ENCODE results near the gene ELOVL6.

ELOVL6 gene

GRCh38 chr4:110033355-110034025 is 164.9 kb downstream of the ELOVL6 start:
- H3K4me1 ChIP-seq (ENCODE audit: control insufficient read depth, low read depth, low read length): no peaks in the 10 kb centered on the region
- no peak for DNase-seq
- no peak overlapping the region for H3K9ac ChIP-seq (ENCODE audit: low read length)
- H3K18ac ChIP-seq (ENCODE audit: low read length): no peak overlapping the region
- no peak overlapping the region for H2BK120ac ChIP-seq (ENCODE audit: low read depth, low read length)
- no peak overlapping the region for H3K4me3 ChIP-seq (ENCODE audit: low read length)
- H3K36me3 ChIP-seq (ENCODE audit: control insufficient read depth, insufficient read depth, low read length): no peaks in the 10 kb centered on the region
- no peak overlapping the region for H3K23ac ChIP-seq (ENCODE audit: low read length)
- H3K27ac ChIP-seq (ENCODE audit: low read depth, low read length): no peak overlapping the region
- H3K4ac ChIP-seq (ENCODE audit: low read depth, low read length): no peak overlapping the region
- no peaks in the 10 kb centered on the region for H3K79me2 ChIP-seq (ENCODE audit: control insufficient read depth, insufficient read depth, low read length)
- H3K4me2 ChIP-seq (ENCODE audit: low read length): no peak overlapping the region
- WGBS (ENCODE audit: extremely low coverage, insufficient coverage, low lambda C conversion rate): no CpG with 5 or more reads among the region's 8 CpGs
- no peaks in the 10 kb centered on the region for H3K27me3 ChIP-seq (ENCODE audit: insufficient read depth, low read length, poor library complexity)
- H3K79me1 ChIP-seq (ENCODE audit: low read length): no peaks in the 10 kb centered on the region
- H2AK5ac ChIP-seq (ENCODE audit: low read length): no peak overlapping the region
- H2BK15ac ChIP-seq (replicated peaks; ENCODE audit: low read depth): no peak overlapping the region
- no peak overlapping the region for H3K56ac ChIP-seq (ENCODE audit: low read length)
- H4K5ac ChIP-seq (ENCODE audit: low read length): no peak overlapping the region
- no peak overlapping the region for H2BK5ac ChIP-seq (ENCODE audit: low read length)
- H4K8ac ChIP-seq (ENCODE audit: low read depth, low read length): no peak overlapping the region

- H2BK120ac ChIP-seq (ENCODE audit: low read depth, low read length): no peak overlapping the region
- H3K36me3 ChIP-seq (ENCODE audit: control insufficient read depth, insufficient read depth, low read length): no peaks in the 10 kb centered on the region
- no peak overlapping the region for H3K4me2 ChIP-seq (ENCODE audit: low read length)
- H3K79me1 ChIP-seq (ENCODE audit: low read length): no peaks in the 10 kb centered on the region
- no peak overlapping the region for H3K23ac ChIP-seq (ENCODE audit: low read length)
- H2BK5ac ChIP-seq (ENCODE audit: low read length): no peak overlapping the region
- no peak overlapping the region for H2AK5ac ChIP-seq (ENCODE audit: low read length)
- no peak overlapping the region for H3K56ac ChIP-seq (ENCODE audit: low read length)
- H3K18ac ChIP-seq (ENCODE audit: low read length): no peak overlapping the region
- H4K5ac ChIP-seq (ENCODE audit: low read length): no peak overlapping the region
- H4K8ac ChIP-seq (ENCODE audit: low read depth, low read length): no peak overlapping the region
- H3K79me2 ChIP-seq (ENCODE audit: control insufficient read depth, insufficient read depth, low read length): no peaks in the 10 kb centered on the region
- H3K4ac ChIP-seq (ENCODE audit: low read depth, low read length): no peak overlapping the region
- H3K27me3 ChIP-seq (ENCODE audit: insufficient read depth, low read length, poor library complexity): no peaks in the 10 kb centered on the region
- WGBS (ENCODE audit: extremely low coverage, insufficient coverage, low lambda C conversion rate): no CpG with 5 or more reads among the region's 7 CpGs
- H2BK15ac ChIP-seq (replicated peaks; ENCODE audit: low read depth): no peak overlapping the region
- H3K27ac ChIP-seq (ENCODE audit: low read depth, low read length): no peak overlapping the region
- H3K4me1 ChIP-seq (ENCODE audit: control insufficient read depth, low read depth, low read length): no peaks in the 10 kb centered on the region
- no peak for DNase-seq
- no peak overlapping the region for H3K4me3 ChIP-seq (ENCODE audit: low read length)
- no peak overlapping the region for H3K9ac ChIP-seq (ENCODE audit: low read length)
Measured at GRCh38 chr4:110032603-110033002, 165.8 kb downstream of the ELOVL6 start.

GRCh38 chr4:110025718-110026117 is 172.7 kb downstream of the ELOVL6 start:
- Histone ChIP-seq H3K79me1 (ENCODE audit: low read length) (no peaks in the 10 kb centered on the region), H2BK120ac (ENCODE audit: low read depth, low read length) (no peak overlapping the region), H3K4ac (ENCODE audit: low read depth, low read length) (no peak overlapping the region), H3K4me1 (ENCODE audit: control insufficient read depth, low read depth, low read length) (no peaks in the 10 kb centered on the region), H4K8ac (ENCODE audit: low read depth, low read length) (no peak overlapping the region), H3K18ac (ENCODE audit: low read length) (no peak overlapping the region), H3K79me2 (ENCODE audit: control insufficient read depth, insufficient read depth, low read length) (no peaks in the 10 kb centered on the region), H4K5ac (ENCODE audit: low read length) (no peak overlapping the region), H3K36me3 (ENCODE audit: control insufficient read depth, insufficient read depth, low read length) (no peaks in the 10 kb centered on the region), H2AK5ac (ENCODE audit: low read length) (no peak overlapping the region), H2BK5ac (ENCODE audit: low read length) (no peak overlapping the region), H3K23ac (ENCODE audit: low read length) (no peak overlapping the region), H2BK15ac (replicated peaks; ENCODE audit: low read depth) (no peak overlapping the region), H3K56ac (ENCODE audit: low read length) (no peak overlapping the region), H3K27me3 (ENCODE audit: insufficient read depth, low read length, poor library complexity) (no peaks in the 10 kb centered on the region), H3K4me3 (ENCODE audit: low read length) (no peak overlapping the region), H3K4me2 (ENCODE audit: low read length) (no peak overlapping the region), H3K27ac (ENCODE audit: low read depth, low read length) (no peak overlapping the region), H3K9ac (ENCODE audit: low read length) (no peak overlapping the region)
- DNase-seq: no peak
- WGBS (ENCODE audit: extremely low coverage, insufficient coverage, low lambda C conversion rate): no CpG with 5 or more reads among the region's 3 CpGs

GRCh38 chr4:110025056-110025455 is 173.4 kb downstream of the ELOVL6 start:
- Histone ChIP-seq H2BK120ac (ENCODE audit: low read depth, low read length) (no peak overlapping the region), H4K5ac (ENCODE audit: low read length) (no peak overlapping the region), H3K27me3 (ENCODE audit: insufficient read depth, low read length, poor library complexity) (no peaks in the 10 kb centered on the region), H3K18ac (ENCODE audit: low read length) (no peak overlapping the region), H3K36me3 (ENCODE audit: control insufficient read depth, insufficient read depth, low read length) (no peaks in the 10 kb centered on the region), H3K79me1 (ENCODE audit: low read length) (no peaks in the 10 kb centered on the region), H2BK5ac (ENCODE audit: low read length) (no peak overlapping the region), H3K4me3 (ENCODE audit: low read length) (no peak overlapping the region), H2BK15ac (replicated peaks; ENCODE audit: low read depth) (no peak overlapping the region), H3K23ac (ENCODE audit: low read length) (no peak overlapping the region), H3K4me2 (ENCODE audit: low read length) (no peak overlapping the region), H3K9ac (ENCODE audit: low read length) (no peak overlapping the region), H4K8ac (ENCODE audit: low read depth, low read length) (no peak overlapping the region), H3K56ac (ENCODE audit: low read length) (no peak overlapping the region), H2AK5ac (ENCODE audit: low read length) (no peak overlapping the region), H3K79me2 (ENCODE audit: control insufficient read depth, insufficient read depth, low read length) (no peaks in the 10 kb centered on the region), H3K27ac (ENCODE audit: low read depth, low read length) (no peak overlapping the region), H3K4me1 (ENCODE audit: control insufficient read depth, low read depth, low read length) (no peaks in the 10 kb centered on the region), H3K4ac (ENCODE audit: low read depth, low read length) (no peak overlapping the region)
- no peak for DNase-seq
- no CpG with 5 or more reads among the region's 1 CpG for WGBS (ENCODE audit: extremely low coverage, insufficient coverage, low lambda C conversion rate)

- H2BK120ac ChIP-seq (ENCODE audit: low read depth, low read length): no peak overlapping the region
- no peaks in the 10 kb centered on the region for H3K79me2 ChIP-seq (ENCODE audit: control insufficient read depth, insufficient read depth, low read length)
- no peak overlapping the region for H2BK15ac ChIP-seq (replicated peaks; ENCODE audit: low read depth)
- no peaks in the 10 kb centered on the region for H3K79me1 ChIP-seq (ENCODE audit: low read length)
- WGBS (ENCODE audit: extremely low coverage, insufficient coverage, low lambda C conversion rate): no CpG with 5 or more reads among the region's 4 CpGs
- H3K23ac ChIP-seq (ENCODE audit: low read length): no peak overlapping the region
- no peak overlapping the region for H3K18ac ChIP-seq (ENCODE audit: low read length)
- no peaks in the 10 kb centered on the region for H3K27me3 ChIP-seq (ENCODE audit: insufficient read depth, low read length, poor library complexity)
- H3K4me2 ChIP-seq (ENCODE audit: low read length): no peak overlapping the region
- no peaks in the 10 kb centered on the region for H3K4me1 ChIP-seq (ENCODE audit: control insufficient read depth, low read depth, low read length)
- no peak overlapping the region for H4K5ac ChIP-seq (ENCODE audit: low read length)
- H3K4me3 ChIP-seq (ENCODE audit: low read length): no peak overlapping the region
- no peak overlapping the region for H3K27ac ChIP-seq (ENCODE audit: low read depth, low read length)
- H2AK5ac ChIP-seq (ENCODE audit: low read length): no peak overlapping the region
- H3K4ac ChIP-seq (ENCODE audit: low read depth, low read length): no peak overlapping the region
- H4K8ac ChIP-seq (ENCODE audit: low read depth, low read length): no peak overlapping the region
- H3K56ac ChIP-seq (ENCODE audit: low read length): no peak overlapping the region
- no peaks in the 10 kb centered on the region for H3K36me3 ChIP-seq (ENCODE audit: control insufficient read depth, insufficient read depth, low read length)
- no peak overlapping the region for H2BK5ac ChIP-seq (ENCODE audit: low read length)
- no peak overlapping the region for H3K9ac ChIP-seq (ENCODE audit: low read length)
- no peak for DNase-seq
Measured at GRCh38 chr4:110022457-110022856, 176.0 kb downstream of the ELOVL6 start.

Data from mesendoderm (in vitro differentiated cells).